GM18508 (cell line): ENCODE measurements around the gene LRRC18.

ENCODE experiments used
- ATAC-seq: cut with Tn5 transposase; IDR thresholded peaks from one replicate; pipeline ENCODE4 v1.9.1; 2021; ENCODE audit warnings: moderate number of reproducible peaks; ENCODE audit not compliant: insufficient read depth, unreplicated experiment

Gene LRRC18

GRCh38 chr10:48884179-48885045 is 55.2 kb downstream of the LRRC18 start:
- ATAC-seq: no peak

DNA sequence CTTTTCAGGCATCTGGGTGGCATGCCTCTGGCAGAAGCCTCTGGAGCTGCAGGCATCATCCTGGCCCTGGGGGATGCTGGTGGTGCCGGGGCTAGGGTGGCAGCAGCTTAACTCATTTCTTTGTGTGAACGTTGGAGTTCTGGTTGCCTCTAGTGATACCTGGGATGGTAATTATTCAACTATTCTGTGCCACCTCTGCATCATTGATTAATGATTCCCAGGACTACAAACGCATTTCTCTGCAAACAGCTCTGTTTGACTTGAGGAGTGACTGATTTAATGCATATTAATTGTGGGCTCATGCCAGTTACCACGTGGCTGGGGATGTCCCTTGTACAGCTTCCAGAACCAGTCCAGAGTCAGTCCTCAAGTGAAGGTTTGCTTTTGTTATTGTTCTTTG is 55.9 kb downstream of the LRRC18 start:
- no peak for ATAC-seq

GRCh38 chr10:48882881-48883280 is 56.8 kb downstream of the LRRC18 start:
- ATAC-seq: no peak

DNA sequence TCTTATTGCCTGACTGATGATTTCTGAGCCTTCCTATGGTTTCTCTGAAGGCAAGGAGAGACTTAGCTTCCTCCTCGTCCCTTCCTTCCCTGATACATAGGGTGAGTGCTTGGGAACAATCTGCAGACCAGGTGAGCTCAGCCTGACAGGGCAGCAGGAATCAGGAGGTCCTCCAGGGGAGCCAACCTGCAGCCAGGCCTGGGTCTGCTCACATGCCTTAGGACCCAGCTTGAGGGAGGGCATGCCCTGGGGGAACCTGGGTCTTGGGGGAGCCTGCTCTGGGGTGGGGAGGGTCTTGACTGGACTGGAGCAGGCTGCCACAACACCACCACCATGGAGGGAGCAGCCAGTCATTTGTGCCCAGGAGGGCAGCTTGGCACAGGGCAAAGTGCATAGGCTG is 57.7 kb downstream of the LRRC18 start:
- ATAC-seq: no peak

DNA sequence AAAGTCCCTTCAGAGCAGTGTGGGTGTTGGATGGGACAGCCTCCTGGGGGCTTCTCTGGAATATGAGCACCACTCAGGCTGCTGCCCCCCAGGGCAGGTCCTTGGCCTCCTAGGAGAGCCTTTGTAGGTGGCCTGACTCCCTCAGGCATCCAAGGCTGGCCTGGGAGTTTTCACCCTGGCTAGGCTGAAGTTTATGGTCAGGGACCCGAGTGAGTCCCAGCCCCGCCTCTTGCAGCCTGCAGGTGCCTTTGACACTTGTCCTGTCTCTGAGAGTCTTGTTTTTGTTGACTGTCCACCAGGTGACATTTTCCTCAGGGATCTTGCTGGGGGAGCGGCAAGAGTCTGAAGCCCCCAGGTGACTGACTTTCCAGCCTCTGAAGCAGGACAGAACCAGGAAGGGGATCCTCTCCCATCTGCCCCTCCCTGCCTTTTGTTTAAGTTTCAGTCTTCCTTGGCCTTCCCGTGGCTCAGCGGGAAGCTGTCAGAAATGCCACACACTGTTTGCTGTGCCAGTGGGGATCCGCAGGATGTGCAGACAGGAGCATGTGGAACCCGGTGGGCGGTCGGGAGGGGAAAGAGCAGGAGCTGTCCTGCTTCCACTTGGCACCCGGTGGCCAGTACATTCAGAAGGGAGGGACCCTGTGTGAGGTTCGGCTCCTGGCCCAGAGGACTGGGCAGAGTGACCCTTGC is 59.5 kb downstream of the LRRC18 start:
- no peak for ATAC-seq

- ATAC-seq: no peak
These were observed 60.2 kb downstream of the LRRC18 start for GRCh38 chr10:48879451-48879850.

- ATAC-seq: no peak
These were observed 61.5 kb downstream of the LRRC18 start for GRCh38 chr10:48878091-48878490.

DNA sequence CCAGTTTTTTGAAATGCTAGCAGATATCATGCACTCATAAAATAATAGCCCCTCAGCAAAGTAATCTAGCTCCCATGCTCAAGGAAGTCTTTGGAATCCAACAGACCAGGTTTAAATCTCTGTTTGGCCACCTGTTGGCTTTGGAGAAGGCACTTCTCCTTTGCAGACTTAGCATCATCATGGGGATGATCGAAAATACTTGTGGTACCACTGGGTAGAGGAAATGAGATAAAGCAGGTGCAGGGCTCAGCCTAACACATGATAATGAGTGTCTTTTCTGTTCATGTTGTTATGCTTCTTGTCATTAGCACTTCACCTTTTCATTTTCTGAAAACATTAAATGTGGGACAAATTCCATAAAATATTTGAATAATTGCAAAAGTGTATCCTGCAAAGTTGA is 67.4 kb downstream of the LRRC18 start:
- ATAC-seq: no peak
